Prostate gland (tissue), 2 donors: ENCODE data around the gene BBC3. TPM values are rescaled to one million over a fixed set of nuclear protein-coding genes. Genes with fewer than 3 reads are reported as not detected.

Experiments used
- DNase-seq: peaks from one replicate; pipeline ENCODE4 v3.0.0-alpha.2; 2019; ENCODE audit warnings: low spot score
- H3K27ac ChIP-seq, 2 donors: fragments of 200-600 bp; sonication (generic); 2 replicates each; pipeline ENCODE4 v1.5.1; 2017 to 2019
- H3K27me3 ChIP-seq: fragments of 200-600 bp; sonication (generic); replicated peaks from 2 replicates; pipeline ENCODE4 v1.5.1; 2019; ENCODE audit not compliant: insufficient read depth
- H3K36me3 ChIP-seq, 2 donors: fragments of 200-600 bp; sonication (generic); 1 replicate in 1 of 2; 2 replicates in 1 of 2; pipeline versions ENCODE4 v1.5.1 to v1.8.1; 2017 to 2019
- H3K4me1 ChIP-seq: fragments of 200-600 bp; sonication (generic); replicated peaks from 2 replicates; pipeline ENCODE4 v1.5.1; 2019
- H3K4me3 ChIP-seq, 2 donors: fragments of 200-600 bp; sonication (generic); 2 replicates each; pipeline ENCODE4 v1.5.1; 2017 to 2019
- H3K9me3 ChIP-seq: fragments of 200-600 bp; sonication (generic); 2 replicates; pipeline ENCODE4 v1.5.1; 2017
- CTCF ChIP-seq, 4 experiments: fragments of 200-600 bp in 2 of 4; fragments of 450-650 bp in 2 of 4; sonication (generic) in 2 of 4; IDR thresholded peaks; 1 replicate in 3 of 4; 2 replicates in 1 of 4; pipeline ENCODE4 v1.5.1; 2016 to 2019; ENCODE audit warnings: antibody characterized with exemption in 4 of 4, mild to moderate bottlenecking in 2 of 4, moderate library complexity in 2 of 4
- POLR2A ChIP-seq: fragments of 450-650 bp; IDR thresholded peaks from one replicate; pipeline ENCODE4 v1.6.1; 2016; ENCODE audit warnings: antibody characterized with exemption, mild to moderate bottlenecking
- POLR2AphosphoS5 ChIP-seq: sonication (generic); formaldehyde crosslinking; IDR thresholded peaks from one replicate; pipeline ENCODE4 v1.6.1; 2017; ENCODE audit warnings: antibody characterized with exemption
- WGBS: methylation state at CpG from one replicate; pipeline ENCODE4 v1.1.5; 2018; 5-methylcytosine and 5-hydroxymethylcytosine counted together
- intact Hi-C: fragments of 100-400 bp; cut with DNase I; formaldehyde crosslinking; loops from one replicate; pipeline ENCODE4 v1.14.2; 2022
- total RNA-seq, 2 donors: library from RNA; depleted of rRNA; stranded (reverse); fragments of >200 nt; gene quantifications; one replicate each; pipeline ENCODE4 v1.1.0, GENCODE V29; 2016

The BBC3 gene
- total RNA-seq, 2 donors from 2014 or later = 11.1 to 12.8 TPM

GRCh38 chr19:47270408-47270807 is 39.4 kb upstream of the BBC3 start:
- H3K27ac ChIP-seq = no peak overlapping the region
- 95% methylated on average over 10 of the region's 10 CpGs for WGBS
- intact Hi-C loops = no loop called here
- no peak for DNase-seq
- H3K27me3 ChIP-seq = no peaks in the 10 kb centered on the region
- peaks cover 4% of the 10 kb centered on the region for H3K4me1 ChIP-seq
- no peaks in the 10 kb centered on the region for H3K9me3 ChIP-seq
- TF ChIP-seq CTCF (IDR thresholded peaks at IDR 0.05) (no peak), POLR2A (no peak), POLR2AphosphoS5 (no peak)
- H3K36me3 ChIP-seq = peaks cover 3 to 14% of the 10 kb centered on the region in 2 donors
- no peak overlapping the region for H3K4me3 ChIP-seq

DNA sequence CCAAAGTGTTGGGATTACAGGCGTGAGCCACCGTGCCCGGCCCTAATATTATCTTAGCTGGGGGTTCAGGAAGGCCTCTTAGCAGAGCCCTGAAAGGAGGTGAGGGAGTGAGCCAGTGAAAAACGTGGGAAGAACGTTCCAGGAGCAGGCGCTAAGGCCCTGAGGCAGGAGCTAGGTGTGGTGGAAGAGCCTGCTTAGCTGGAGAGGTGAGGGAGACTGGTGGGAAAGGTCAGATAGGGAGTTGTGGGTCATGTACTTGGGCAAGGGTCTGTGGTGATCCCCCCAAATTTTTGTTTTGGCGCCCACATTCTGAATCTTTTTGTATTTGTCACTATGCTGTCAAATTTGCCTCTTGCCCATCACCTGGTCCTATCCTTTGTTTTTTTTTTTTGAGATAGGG is 38.6 kb upstream of the BBC3 start:
- 89% methylated on average over 7 of the region's 7 CpGs for WGBS
- DNase-seq = no peak
- no peaks in the 10 kb centered on the region for H3K4me1 ChIP-seq
- peaks cover 9 to 21% of the 10 kb centered on the region in 2 donors for H3K36me3 ChIP-seq
- intact Hi-C loops = no loop called here
- TF ChIP-seq CTCF (IDR thresholded peaks at IDR 0.05) (no peak), POLR2AphosphoS5 (no peak), POLR2A (no peak)
- no peak overlapping the region for H3K27ac ChIP-seq
- no peaks in the 10 kb centered on the region for H3K27me3 ChIP-seq
- H3K4me3 ChIP-seq = no peak overlapping the region
- no peaks in the 10 kb centered on the region for H3K9me3 ChIP-seq

DNA sequence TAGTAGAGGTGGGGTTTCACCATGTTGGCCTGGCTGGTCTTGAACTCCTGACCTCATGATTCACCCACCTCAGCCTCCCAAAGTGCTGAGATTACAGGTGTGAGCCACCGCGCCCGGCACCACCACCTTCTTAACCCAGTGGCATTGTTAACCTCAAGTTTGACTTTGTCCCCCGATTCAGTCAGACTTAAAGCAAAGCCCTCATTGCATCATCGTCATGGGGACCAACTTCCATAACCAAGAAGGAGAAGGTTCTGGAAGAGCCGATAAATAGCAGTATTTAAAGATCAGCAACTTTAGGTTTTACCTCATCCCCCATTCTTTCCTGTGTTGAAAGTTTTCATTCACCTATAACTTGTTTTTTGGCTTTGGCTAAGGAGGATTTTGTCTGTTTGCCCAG is 37.0 kb upstream of the BBC3 start:
- no peak for TF ChIP-seq CTCF (IDR thresholded peaks at IDR 0.05)
- no peak for TF ChIP-seq POLR2A
- TF ChIP-seq POLR2AphosphoS5 = no peak
- H3K9me3 ChIP-seq = no peaks in the 10 kb centered on the region
- H3K36me3 ChIP-seq = peaks cover 11 to 24% of the 10 kb centered on the region in 2 donors
- H3K27me3 ChIP-seq = no peaks in the 10 kb centered on the region
- no peak for DNase-seq
- no peak overlapping the region for H3K27ac ChIP-seq
- WGBS = 82% methylated on average over 6 of the region's 6 CpGs
- H3K4me1 ChIP-seq = no peaks in the 10 kb centered on the region
- intact Hi-C loops = no loop called here
- H3K4me3 ChIP-seq = no peak overlapping the region

GRCh38 chr19:47267350-47267759 is 36.4 kb upstream of the BBC3 start:
- H3K4me1 ChIP-seq = no peaks in the 10 kb centered on the region
- H3K36me3 ChIP-seq = peaks cover 11 to 24% of the 10 kb centered on the region in 2 donors
- no peak overlapping the region for H3K27ac ChIP-seq
- DNase-seq = no peak
- TF ChIP-seq CTCF (IDR thresholded peaks at IDR 0.05) (no peak), POLR2A (no peak), POLR2AphosphoS5 (no peak)
- 83% methylated on average over 12 of the region's 14 CpGs for WGBS
- H3K4me3 ChIP-seq = no peak overlapping the region
- no peaks in the 10 kb centered on the region for H3K9me3 ChIP-seq
- intact Hi-C loops = no loop called here
- H3K27me3 ChIP-seq = no peaks in the 10 kb centered on the region

DNA sequence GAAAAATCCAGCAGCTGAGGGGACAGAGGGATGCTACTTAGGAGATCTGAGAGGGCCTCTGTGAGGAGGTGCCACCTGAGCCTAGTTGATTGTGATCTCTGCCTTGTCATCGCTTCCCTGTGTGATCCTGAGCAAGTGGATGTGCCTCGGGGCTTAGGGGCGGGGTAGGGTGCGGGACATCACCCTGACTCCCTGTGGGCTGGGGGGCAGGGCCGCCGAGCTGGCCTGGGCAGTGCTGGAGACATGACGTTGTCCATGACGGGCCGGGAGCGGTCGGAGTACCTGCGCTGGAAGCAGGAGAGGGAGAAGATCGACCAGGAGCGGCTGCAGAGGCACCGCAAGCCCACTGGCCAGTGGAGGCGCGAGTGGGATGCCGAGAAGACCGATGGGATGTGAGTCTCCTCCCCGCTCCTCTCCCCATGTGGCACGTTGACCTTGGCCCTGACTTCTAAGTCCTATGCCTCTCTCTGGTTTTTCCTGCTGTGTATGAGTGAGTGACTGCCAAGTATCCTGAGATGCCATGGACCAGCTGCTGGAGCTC is 35.5 kb upstream of the BBC3 start:
- Histone ChIP-seq H3K4me3 (no peak overlapping the region), H3K27me3 (no peaks in the 10 kb centered on the region), H3K9me3 (no peaks in the 10 kb centered on the region), H3K36me3 (peaks cover 11 to 24% of the 10 kb centered on the region in 2 donors), H3K27ac (no peak overlapping the region), H3K4me1 (no peaks in the 10 kb centered on the region)
- no peak for DNase-seq
- TF ChIP-seq POLR2AphosphoS5 = no peak
- TF ChIP-seq CTCF (IDR thresholded peaks at IDR 0.05) = no peak
- TF ChIP-seq POLR2A = no peak
- intact Hi-C loops = no loop called here
- 93% methylated on average over 21 of the region's 21 CpGs for WGBS
